Neural progenitor cell (in vitro differentiated cells): ENCODE results near the gene PLPPR3. TPM values are rescaled to one million over a fixed set of nuclear protein-coding genes. Genes with fewer than 3 reads are reported as not detected.

ENCODE experiments used
- DNase-seq: peaks from one replicate; pipeline ENCODE4 v3.0.0-alpha.2; 2016; ENCODE audit warnings: low spot score
- H2AFZ ChIP-seq: fragments of 200-600 bp; sonication (generic); replicated peaks from 2 replicates; pipeline ENCODE4 v1.6.1; 2016; ENCODE audit warnings: antibody characterized with exemption
- H3F3A ChIP-seq: fragments of 200-600 bp; sonication (generic); 2 replicates; pipeline ENCODE4 v1.6.1; 2016; ENCODE audit warnings: antibody characterized with exemption, low read depth
- H3K27ac ChIP-seq: fragments of 200-600 bp; sonication (generic); 2 replicates; pipeline ENCODE4 v1.5.1; 2016; ENCODE audit warnings: mild to moderate bottlenecking
- H3K27me3 ChIP-seq: fragments of 200-600 bp; sonication (generic); 2 replicates; pipeline ENCODE4 v1.6.1; 2016; ENCODE audit warnings: mild to moderate bottlenecking, moderate library complexity
- H3K36me3 ChIP-seq: fragments of 200-600 bp; sonication (generic); 2 replicates; pipeline ENCODE4 v1.5.1; 2016
- H3K4me1 ChIP-seq: fragments of 200-600 bp; sonication (generic); 2 replicates; pipeline ENCODE4 v1.6.1; 2016; ENCODE audit warnings: mixed run types
- H3K4me2 ChIP-seq: fragments of 200-600 bp; sonication (generic); 2 replicates; pipeline ENCODE4 v1.6.1; 2016
- H3K4me3 ChIP-seq: fragments of 200-600 bp; sonication (generic); 2 replicates; pipeline ENCODE4 v1.5.1; 2016
- H3K79me2 ChIP-seq: fragments of 200-600 bp; sonication (generic); 2 replicates; pipeline ENCODE4 v1.6.1; 2016; ENCODE audit warnings: low read depth
- H3K9ac ChIP-seq: fragments of 200-600 bp; sonication (generic); 2 replicates; pipeline ENCODE4 v1.6.1; 2016
- H3K9me3 ChIP-seq: fragments of 200-600 bp; sonication (generic); 2 replicates; pipeline ENCODE4 v1.5.1; 2016; ENCODE audit warnings: low read depth
- H4K20me1 ChIP-seq: fragments of 200-600 bp; sonication (generic); 2 replicates; pipeline ENCODE4 v1.6.1; 2016; ENCODE audit warnings: low read depth
- H3K27ac Mint-ChIP-seq: 3 replicates; pipeline ENCODE4 v1.8.0; 2021; ENCODE audit warnings: mixed read lengths
- H3K27me3 Mint-ChIP-seq: 2 replicates; pipeline ENCODE4 v1.8.0; 2022; ENCODE audit warnings: low read depth, mild to moderate bottlenecking, inconsistent platforms, moderate library complexity, mixed read lengths; ENCODE audit not compliant: insufficient read depth
- H3K36me3 Mint-ChIP-seq: 3 replicates; pipeline ENCODE4 v1.8.0; 2021; ENCODE audit warnings: mixed read lengths
- H3K4me1 Mint-ChIP-seq: 3 replicates; pipeline ENCODE4 v1.8.0; 2021; ENCODE audit warnings: mixed read lengths
- H3K4me3 Mint-ChIP-seq: 3 replicates; pipeline ENCODE4 v1.8.0; 2021; ENCODE audit warnings: mild to moderate bottlenecking, moderate library complexity, mixed read lengths
- H3K9me3 Mint-ChIP-seq: 3 replicates; pipeline ENCODE4 v1.8.0; 2020; ENCODE audit warnings: mixed read lengths
- EZH2 ChIP-seq: fragments of 200-600 bp; sonication (generic); IDR thresholded peaks from 2 replicates; pipeline ENCODE4 v1.6.1; 2017; ENCODE audit warnings: antibody characterized with exemption, mild to moderate bottlenecking, moderate library complexity
- EZH2phosphoT487 ChIP-seq: fragments of 200-600 bp; sonication (generic); IDR thresholded peaks from 2 replicates; pipeline ENCODE4 v1.6.1; 2017; ENCODE audit warnings: antibody characterized with exemption
- total RNA-seq: library from RNA; depleted of rRNA; stranded (reverse); fragments of >200 nt; gene quantifications from 2 replicates; pipeline ENCODE4 v1.2.3, GENCODE V29; 2015; ENCODE audit warnings: low replicate concordance
- TF ChIP-seq, protein P1 (sequence below): fragments of 200-600 bp; sonication (generic); IDR thresholded peaks from 2 replicates; pipeline ENCODE4 v1.5.1; 2017; ENCODE audit warnings: antibody characterized with exemption, mild to moderate bottlenecking

The PLPPR3 gene
- total RNA-seq, 1 donor from 2014 or later = 15.6 TPM

DNA sequence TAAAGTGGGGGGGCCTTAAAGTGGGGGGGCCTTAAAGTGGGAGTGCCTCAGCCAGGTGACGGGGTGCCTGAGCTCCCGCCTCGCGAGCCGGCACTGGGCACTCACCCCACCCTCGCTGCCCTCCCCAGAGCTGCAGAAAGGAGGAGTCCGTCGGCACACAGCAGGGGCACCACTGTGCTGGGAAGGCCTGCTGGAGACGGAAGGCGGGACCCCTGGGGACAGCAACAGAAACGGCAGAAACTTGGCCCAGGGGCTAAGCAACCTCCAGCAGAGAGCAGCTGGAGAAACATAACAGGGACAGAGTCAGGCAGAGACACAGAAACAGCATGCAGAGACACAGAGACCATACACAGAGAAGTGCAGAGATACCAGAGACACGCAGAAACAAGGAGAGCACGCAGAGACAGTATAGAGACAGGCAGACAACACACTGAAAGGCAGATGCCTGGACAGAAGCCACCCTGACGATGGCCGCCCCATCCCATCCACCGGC lies 45.6 kb upstream of the PLPPR3 start:
- Histone ChIP-seq H3K79me2 (no peaks in the 10 kb centered on the region), H2AFZ (no peak overlapping the region), H3K27ac (no peak overlapping the region), H4K20me1 (peaks cover 28% of the 10 kb centered on the region), H3K27me3 (peaks cover 13% of the 10 kb centered on the region), H3K9ac (no peak overlapping the region), H3K36me3 (no peaks in the 10 kb centered on the region), H3K9me3 (no peaks in the 10 kb centered on the region), H3F3A (peaks cover 44% of the 10 kb centered on the region), H3K4me1 (peaks cover 7% of the 10 kb centered on the region), H3K4me3 (no peak overlapping the region), H3K4me2 (no peak overlapping the region)
- Mint-ChIP-seq H3K9me3 (no peaks in the 10 kb centered on the region), H3K36me3 (peaks cover 11% of the 10 kb centered on the region), H3K4me3 (peak overlapping the region; percentile 6), H3K27me3 (peaks cover 19% of the 10 kb centered on the region), H3K27ac (peak overlapping the region; percentile 58), H3K4me1 (peaks cover 14% of the 10 kb centered on the region)
- DNase-seq = peak; percentile 50
- TF ChIP-seq EZH2 (no peak), EZH2phosphoT487 (no peak)
- TF ChIP-seq, protein P1, sequence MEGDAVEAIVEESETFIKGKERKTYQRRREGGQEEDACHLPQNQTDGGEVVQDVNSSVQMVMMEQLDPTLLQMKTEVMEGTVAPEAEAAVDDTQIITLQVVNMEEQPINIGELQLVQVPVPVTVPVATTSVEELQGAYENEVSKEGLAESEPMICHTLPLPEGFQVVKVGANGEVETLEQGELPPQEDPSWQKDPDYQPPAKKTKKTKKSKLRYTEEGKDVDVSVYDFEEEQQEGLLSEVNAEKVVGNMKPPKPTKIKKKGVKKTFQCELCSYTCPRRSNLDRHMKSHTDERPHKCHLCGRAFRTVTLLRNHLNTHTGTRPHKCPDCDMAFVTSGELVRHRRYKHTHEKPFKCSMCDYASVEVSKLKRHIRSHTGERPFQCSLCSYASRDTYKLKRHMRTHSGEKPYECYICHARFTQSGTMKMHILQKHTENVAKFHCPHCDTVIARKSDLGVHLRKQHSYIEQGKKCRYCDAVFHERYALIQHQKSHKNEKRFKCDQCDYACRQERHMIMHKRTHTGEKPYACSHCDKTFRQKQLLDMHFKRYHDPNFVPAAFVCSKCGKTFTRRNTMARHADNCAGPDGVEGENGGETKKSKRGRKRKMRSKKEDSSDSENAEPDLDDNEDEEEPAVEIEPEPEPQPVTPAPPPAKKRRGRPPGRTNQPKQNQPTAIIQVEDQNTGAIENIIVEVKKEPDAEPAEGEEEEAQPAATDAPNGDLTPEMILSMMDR = no peak

DNA sequence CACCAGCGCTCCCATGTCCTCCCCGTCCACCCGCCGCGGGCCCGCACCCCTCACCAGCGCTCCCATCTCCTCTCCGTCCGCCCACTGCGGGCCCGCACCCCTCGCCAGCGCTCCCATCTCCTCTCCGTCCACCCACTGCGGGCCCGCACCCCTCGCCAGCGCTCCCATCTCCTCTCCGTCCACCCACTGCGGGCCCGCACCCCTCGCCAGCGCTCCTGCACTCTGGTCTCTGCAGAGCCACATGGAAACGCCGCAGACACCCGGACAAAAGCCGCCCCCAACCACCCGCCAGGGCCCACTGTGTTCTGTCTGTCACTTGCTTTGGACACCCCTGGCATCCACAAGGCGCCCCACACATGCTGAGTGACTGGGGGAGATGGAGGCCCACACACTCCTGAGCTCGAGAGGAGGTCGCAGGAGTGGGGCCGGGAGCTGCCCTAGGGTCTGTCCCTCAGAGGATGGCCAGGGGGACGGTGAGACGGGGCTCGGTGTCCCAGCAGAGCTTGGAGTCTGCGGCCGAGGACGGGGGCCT lies 45.1 kb upstream of the PLPPR3 start:
- H3F3A ChIP-seq = peaks cover 39% of the 10 kb centered on the region
- DNase-seq = no peak
- no peak overlapping the region for H3K27ac ChIP-seq
- no peak overlapping the region for H3K4me3 Mint-ChIP-seq
- H3K4me3 ChIP-seq = no peak overlapping the region
- H3K9ac ChIP-seq = no peak overlapping the region
- H4K20me1 ChIP-seq = peaks cover 28% of the 10 kb centered on the region
- H3K27me3 Mint-ChIP-seq = peaks cover 21% of the 10 kb centered on the region
- peaks cover 7% of the 10 kb centered on the region for H3K4me1 ChIP-seq
- no peak overlapping the region for H3K27ac Mint-ChIP-seq
- no peaks in the 10 kb centered on the region for H3K36me3 ChIP-seq
- H3K4me1 Mint-ChIP-seq = peaks cover 14% of the 10 kb centered on the region
- H3K9me3 Mint-ChIP-seq = no peaks in the 10 kb centered on the region
- H3K79me2 ChIP-seq = no peaks in the 10 kb centered on the region
- H3K4me2 ChIP-seq = no peak overlapping the region
- H3K27me3 ChIP-seq = peaks cover 18% of the 10 kb centered on the region
- peaks cover 11% of the 10 kb centered on the region for H3K36me3 Mint-ChIP-seq
- no peak overlapping the region for H2AFZ ChIP-seq
- H3K9me3 ChIP-seq = no peaks in the 10 kb centered on the region
- no peak for TF ChIP-seq EZH2
- TF ChIP-seq EZH2phosphoT487 = no peak
- TF ChIP-seq, protein P1 = no peak

DNA sequence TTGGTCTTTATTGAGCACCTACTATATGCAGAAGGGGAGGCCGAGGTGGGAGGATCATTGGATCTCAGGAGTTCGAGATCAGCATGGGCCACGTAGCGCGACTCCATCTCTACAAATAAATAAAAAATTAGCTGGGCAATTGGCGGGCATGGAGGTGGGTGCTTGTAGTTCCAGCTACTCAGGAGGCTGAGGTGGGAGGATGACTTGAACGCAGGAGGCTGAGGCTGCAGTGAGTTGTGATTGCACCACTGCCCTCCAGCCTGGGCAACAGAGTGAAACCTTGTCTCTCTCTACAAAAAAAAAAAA lies 41.5 kb upstream of the PLPPR3 start:
- Mint-ChIP-seq H3K4me3 (peak overlapping the region; percentile 7), H3K27me3 (peaks cover 34% of the 10 kb centered on the region), H3K4me1 (peaks cover 11% of the 10 kb centered on the region), H3K36me3 (peaks cover 7% of the 10 kb centered on the region), H3K9me3 (no peaks in the 10 kb centered on the region), H3K27ac (no peak overlapping the region)
- H3K4me1 ChIP-seq = peaks cover 7% of the 10 kb centered on the region
- no peaks in the 10 kb centered on the region for H3K36me3 ChIP-seq
- no peak overlapping the region for H3K9ac ChIP-seq
- peaks cover 38% of the 10 kb centered on the region for H3F3A ChIP-seq
- no peak for TF ChIP-seq EZH2phosphoT487
- TF ChIP-seq, protein P1 = no peak
- TF ChIP-seq EZH2 = no peak
- no peak overlapping the region for H3K27ac ChIP-seq
- H3K4me3 ChIP-seq = no peak overlapping the region
- no peak overlapping the region for H2AFZ ChIP-seq
- DNase-seq = no peak
- no peaks in the 10 kb centered on the region for H3K79me2 ChIP-seq
- peaks cover 27% of the 10 kb centered on the region for H4K20me1 ChIP-seq
- H3K4me2 ChIP-seq = no peak overlapping the region
- H3K9me3 ChIP-seq = no peaks in the 10 kb centered on the region
- peaks cover 54% of the 10 kb centered on the region for H3K27me3 ChIP-seq
